ENCODE measurements around the gene CHST8. TPM values are rescaled to one million over a fixed set of nuclear protein-coding genes. Genes with fewer than 3 reads are reported as not detected.

The CHST8 gene
- total RNA-seq, 1 donor from 2014 or later = not detected

DNA sequence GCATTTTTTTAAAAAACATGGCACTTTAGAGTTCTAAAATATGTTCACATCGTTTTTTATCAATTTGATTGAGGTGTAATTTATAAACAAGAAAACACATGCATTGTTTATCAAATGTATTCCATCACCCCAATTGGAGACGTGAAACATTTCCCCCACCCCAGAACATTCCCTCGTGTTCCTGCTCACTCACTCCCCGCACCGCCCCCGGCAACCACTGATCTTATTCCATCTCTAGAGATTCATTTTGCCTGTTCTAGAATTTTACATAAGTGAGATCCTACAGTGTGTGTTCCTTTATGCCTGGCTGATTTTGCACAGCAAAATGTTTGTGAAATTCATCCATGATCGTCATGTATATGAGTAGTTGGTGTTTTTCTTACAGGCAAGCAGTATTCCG lies 124.4 kb downstream of the CHST8 start:
- no peak for DNase-seq (ENCODE audit: low spot score)
- H3K27ac Mint-ChIP-seq = no peak overlapping the region
- no peaks in the 10 kb centered on the region for H3K27me3 Mint-ChIP-seq (ENCODE audit: insufficient read depth)
- H3K4me1 Mint-ChIP-seq (ENCODE audit: low read depth) = no peaks in the 10 kb centered on the region
- H3K9me3 Mint-ChIP-seq = no peaks in the 10 kb centered on the region
- H3K36me3 Mint-ChIP-seq (ENCODE audit: low read depth) = no peaks in the 10 kb centered on the region
- intact Hi-C loops (cut with micrococcal nuclease) = no loop called here
- no peak overlapping the region for H3K4me3 Mint-ChIP-seq

DNA sequence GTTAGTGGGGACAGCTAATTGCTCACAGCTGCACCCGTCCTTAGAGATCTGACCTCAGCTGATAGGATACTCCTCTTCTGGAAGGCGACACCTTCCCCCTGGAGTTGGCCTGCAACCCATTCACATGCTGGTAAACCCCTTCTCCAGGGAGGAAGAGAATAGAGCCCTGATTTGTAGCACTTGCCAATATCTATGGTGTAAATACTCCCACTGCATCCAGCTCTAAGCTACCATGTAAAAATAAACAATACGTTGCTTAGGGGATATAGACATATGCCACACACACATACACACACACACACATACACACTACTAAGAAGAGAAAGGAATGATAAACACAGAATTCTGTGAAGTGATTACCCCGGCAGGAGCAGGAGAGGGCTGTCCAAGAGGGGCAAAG lies 125.5 kb downstream of the CHST8 start:
- Mint-ChIP-seq H3K27ac (no peak overlapping the region), H3K36me3 (ENCODE audit: low read depth) (no peaks in the 10 kb centered on the region), H3K9me3 (no peaks in the 10 kb centered on the region), H3K27me3 (ENCODE audit: insufficient read depth) (no peaks in the 10 kb centered on the region), H3K4me1 (ENCODE audit: low read depth) (no peaks in the 10 kb centered on the region), H3K4me3 (no peak overlapping the region)
- no peak for DNase-seq (ENCODE audit: low spot score)
- intact Hi-C loops (cut with micrococcal nuclease) = no loop called here

DNA sequence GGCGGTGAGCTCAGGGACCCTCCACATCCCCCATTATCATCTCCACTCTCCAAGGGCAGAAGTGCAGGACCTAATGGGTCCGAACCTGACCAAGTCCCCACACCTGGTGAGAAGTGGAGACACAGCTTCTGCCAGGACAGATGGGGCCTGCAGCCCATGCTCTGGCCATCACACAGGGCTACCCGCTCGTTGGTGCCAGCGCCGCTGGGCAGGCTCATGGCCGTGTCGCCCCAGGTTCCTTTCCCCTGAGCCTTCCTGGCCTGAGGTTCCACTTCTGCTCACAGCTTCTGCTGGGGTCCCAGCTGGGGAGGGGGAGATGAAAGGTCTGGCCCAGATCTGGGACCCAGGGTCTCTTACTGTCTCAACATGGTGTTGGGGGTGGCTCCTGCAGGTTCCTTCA lies 126.5 kb downstream of the CHST8 start:
- Mint-ChIP-seq H3K27ac (no peak overlapping the region), H3K36me3 (ENCODE audit: low read depth) (no peaks in the 10 kb centered on the region), H3K27me3 (ENCODE audit: insufficient read depth) (no peaks in the 10 kb centered on the region), H3K4me1 (ENCODE audit: low read depth) (no peaks in the 10 kb centered on the region), H3K4me3 (no peak overlapping the region), H3K9me3 (no peaks in the 10 kb centered on the region)
- no peak for DNase-seq (ENCODE audit: low spot score)
- intact Hi-C loops (cut with micrococcal nuclease) = no loop called here

DNA sequence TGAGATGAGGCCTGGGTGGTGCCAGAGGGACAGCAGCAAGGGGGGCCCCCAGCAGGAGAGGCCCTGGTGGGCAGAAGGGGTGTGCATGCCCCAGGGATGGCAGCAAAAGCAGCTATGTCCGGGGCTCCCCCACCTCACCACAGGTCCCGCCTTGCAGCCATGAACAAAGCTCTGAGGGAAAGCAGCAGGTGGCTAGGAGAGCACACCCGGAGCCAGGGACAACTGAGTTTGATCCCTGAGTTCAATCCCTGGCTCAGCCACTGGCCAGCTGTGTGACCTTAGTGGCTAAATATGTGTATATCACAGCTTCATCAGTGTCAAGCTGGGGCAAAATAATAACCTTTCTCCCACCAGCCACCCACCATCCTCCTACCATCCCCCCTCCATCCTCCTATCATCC lies 127.3 kb downstream of the CHST8 start:
- Mint-ChIP-seq H3K4me3 (no peak overlapping the region), H3K36me3 (ENCODE audit: low read depth) (no peaks in the 10 kb centered on the region), H3K4me1 (ENCODE audit: low read depth) (no peaks in the 10 kb centered on the region), H3K9me3 (no peaks in the 10 kb centered on the region), H3K27me3 (ENCODE audit: insufficient read depth) (no peaks in the 10 kb centered on the region), H3K27ac (no peak overlapping the region)
- intact Hi-C loops (cut with micrococcal nuclease) = no loop called here
- no peak for DNase-seq (ENCODE audit: low spot score)

DNA sequence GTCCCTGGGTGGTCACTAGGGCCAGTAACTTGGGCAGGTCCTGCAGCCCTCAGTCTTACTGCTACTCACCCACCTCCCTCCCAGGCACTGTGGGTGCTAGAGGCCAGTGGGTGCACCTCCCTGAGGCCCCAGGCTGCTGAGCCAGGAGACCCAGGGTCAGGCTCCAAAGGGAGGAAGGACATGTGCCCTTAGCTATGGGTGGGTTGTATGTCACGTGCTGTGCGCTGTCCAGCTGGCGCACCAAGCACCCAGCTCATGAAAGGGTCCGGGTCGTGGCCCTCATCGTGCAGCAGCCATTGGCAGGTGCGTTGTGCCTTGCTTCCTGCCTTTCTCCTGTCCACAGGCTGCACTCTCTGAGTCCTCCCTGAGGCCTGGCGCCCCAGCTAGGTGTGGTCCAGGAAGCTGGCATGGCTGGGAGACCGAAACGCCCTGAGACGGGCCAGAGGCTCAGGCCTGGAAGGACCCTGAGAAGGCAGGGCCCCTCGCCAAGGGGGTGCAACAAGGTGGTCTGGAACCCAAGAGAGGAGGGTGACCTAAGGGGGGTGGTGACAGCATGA lies 127.9 kb downstream of the CHST8 start:
- Mint-ChIP-seq H3K27ac (no peak overlapping the region), H3K4me3 (no peak overlapping the region), H3K27me3 (ENCODE audit: insufficient read depth) (no peaks in the 10 kb centered on the region), H3K9me3 (no peaks in the 10 kb centered on the region), H3K36me3 (ENCODE audit: low read depth) (no peaks in the 10 kb centered on the region), H3K4me1 (ENCODE audit: low read depth) (no peaks in the 10 kb centered on the region)
- intact Hi-C loops (cut with micrococcal nuclease) = no loop called here
- DNase-seq (ENCODE audit: low spot score) = no peak

DNA sequence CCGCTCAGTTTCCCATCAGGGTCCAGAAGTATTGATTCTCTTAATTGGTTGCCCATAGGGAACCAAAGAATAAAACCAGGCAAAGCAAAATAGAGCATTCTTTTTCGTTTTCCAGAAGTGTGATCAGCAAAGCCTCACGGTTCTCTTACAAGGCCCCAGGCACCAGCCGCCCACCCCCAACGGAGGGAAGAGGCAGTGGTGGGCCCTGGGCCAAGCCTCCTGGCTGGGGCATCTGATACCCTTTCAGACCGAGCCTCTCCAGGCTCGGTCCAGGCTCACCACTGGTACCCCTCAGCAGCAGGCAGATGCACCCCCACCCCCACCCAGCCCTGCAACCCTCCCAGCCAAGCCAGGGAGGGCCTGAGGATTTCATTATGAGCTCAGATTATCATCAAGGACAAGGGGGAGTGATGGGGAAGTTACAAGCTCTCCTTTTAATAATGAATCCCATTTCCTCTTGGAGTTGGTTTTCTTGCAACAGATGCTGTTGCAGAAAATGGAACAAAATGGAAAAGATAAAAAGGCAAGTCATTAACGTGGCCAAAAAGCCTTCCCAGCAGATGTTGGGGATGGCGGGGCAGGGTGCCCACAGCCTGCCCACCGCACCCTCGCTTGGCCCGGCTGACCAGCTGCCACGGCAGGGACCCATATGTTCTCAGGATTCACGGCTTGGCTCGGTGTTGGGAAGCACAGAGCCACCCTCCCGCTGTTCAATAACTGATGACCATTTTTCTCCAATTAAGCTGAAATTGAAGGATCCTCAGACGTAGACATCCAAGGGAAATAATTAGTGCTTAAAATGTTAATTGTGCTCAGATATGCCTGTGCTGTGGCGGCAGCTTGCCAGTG lies 129.1 kb downstream of the CHST8 start:
- no peaks in the 10 kb centered on the region for H3K4me1 Mint-ChIP-seq (ENCODE audit: low read depth)
- H3K27ac Mint-ChIP-seq = no peak overlapping the region
- no peak overlapping the region for H3K4me3 Mint-ChIP-seq
- H3K27me3 Mint-ChIP-seq (ENCODE audit: insufficient read depth) = no peaks in the 10 kb centered on the region
- intact Hi-C loops (cut with micrococcal nuclease) = no loop called here
- H3K9me3 Mint-ChIP-seq = no peaks in the 10 kb centered on the region
- H3K36me3 Mint-ChIP-seq (ENCODE audit: low read depth) = no peaks in the 10 kb centered on the region
- no peak for DNase-seq (ENCODE audit: low spot score)

DNA sequence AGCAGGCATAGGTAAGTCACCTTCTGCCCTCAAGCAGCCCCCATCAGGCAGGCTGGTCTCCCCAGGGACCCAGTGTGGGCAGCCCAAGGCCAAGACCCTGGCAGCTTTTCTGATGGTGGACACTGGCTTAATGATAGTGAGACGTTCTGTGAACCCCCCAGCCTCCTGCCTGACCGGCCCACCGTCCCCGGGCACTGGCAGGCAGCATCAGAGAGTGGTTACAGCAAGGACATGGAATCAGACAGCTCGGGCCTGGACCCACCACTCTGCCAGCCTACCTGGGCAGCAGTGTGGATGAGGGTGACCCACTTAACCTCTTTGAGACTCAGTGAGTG lies 129.7 kb downstream of the CHST8 start:
- Mint-ChIP-seq H3K4me1 (ENCODE audit: low read depth) (no peaks in the 10 kb centered on the region), H3K27me3 (ENCODE audit: insufficient read depth) (no peaks in the 10 kb centered on the region), H3K9me3 (no peaks in the 10 kb centered on the region), H3K36me3 (ENCODE audit: low read depth) (no peaks in the 10 kb centered on the region), H3K4me3 (no peak overlapping the region), H3K27ac (no peak overlapping the region)
- intact Hi-C loops (cut with micrococcal nuclease) = no loop called here
- no peak for DNase-seq (ENCODE audit: low spot score)

DNA sequence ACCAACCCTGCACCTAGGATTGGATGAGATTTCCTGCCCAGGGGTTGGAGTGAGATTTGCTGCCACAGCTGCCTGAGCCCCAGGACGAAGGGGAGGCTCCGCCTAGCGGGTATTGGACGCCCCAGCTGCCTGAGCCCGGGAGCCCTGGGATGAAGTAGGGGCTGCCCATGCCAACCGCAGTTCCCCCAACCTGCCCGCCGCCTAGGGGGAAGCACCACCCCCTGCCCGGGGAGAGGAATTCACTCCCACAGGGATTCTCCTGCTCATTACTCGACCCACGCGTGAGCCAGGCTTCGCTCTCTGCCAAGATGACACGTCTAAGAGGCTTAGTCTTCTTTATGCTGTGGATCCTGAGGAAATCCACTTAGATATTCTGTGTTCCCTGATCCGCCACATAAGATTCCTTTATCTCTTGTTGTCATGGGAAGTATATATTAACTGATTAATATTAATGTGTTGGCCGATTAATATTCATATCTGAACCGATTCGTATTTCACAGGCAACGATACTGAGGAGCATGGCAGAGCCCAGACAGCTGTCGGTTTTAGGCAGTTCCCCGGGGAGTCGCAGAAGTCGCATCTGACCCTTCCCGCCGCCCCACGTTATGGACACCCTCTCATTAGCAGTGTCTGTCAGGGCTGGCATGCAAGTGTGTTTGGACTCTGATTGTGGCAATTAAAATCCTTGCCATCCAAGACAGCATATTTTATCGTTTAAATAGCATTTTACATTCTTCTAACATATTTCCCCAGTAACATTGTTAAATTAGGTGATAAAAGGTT lies 130.5 kb downstream of the CHST8 start:
- H3K27me3 Mint-ChIP-seq (ENCODE audit: insufficient read depth) = no peaks in the 10 kb centered on the region
- no peaks in the 10 kb centered on the region for H3K9me3 Mint-ChIP-seq
- no peaks in the 10 kb centered on the region for H3K4me1 Mint-ChIP-seq (ENCODE audit: low read depth)
- no peak overlapping the region for H3K27ac Mint-ChIP-seq
- no peak for DNase-seq (ENCODE audit: low spot score)
- H3K4me3 Mint-ChIP-seq = no peak overlapping the region
- no peaks in the 10 kb centered on the region for H3K36me3 Mint-ChIP-seq (ENCODE audit: low read depth)
- intact Hi-C loops (cut with micrococcal nuclease) = no loop called here

DNA sequence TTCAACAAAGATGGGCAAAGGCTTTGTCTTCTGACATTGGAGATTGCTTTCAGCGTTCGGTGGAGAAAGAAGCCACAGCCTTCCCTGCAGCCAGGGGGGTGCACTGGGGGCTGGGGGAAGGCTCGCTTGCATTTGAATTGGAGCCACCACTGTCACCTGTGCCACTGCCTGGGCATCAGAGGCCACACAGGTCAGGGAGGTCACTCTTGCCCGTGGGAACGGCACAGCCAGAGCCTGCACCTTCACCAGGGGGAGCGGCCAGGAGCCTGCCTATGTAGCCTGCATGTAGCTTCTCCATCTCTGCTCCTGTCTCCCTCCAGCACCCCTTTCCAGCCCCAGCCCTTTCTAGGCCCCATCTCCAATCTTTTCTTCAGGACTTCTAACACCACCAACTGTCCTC lies 131.2 kb downstream of the CHST8 start:
- intact Hi-C loops (cut with micrococcal nuclease) = no loop called here
- Mint-ChIP-seq H3K4me3 (no peak overlapping the region), H3K4me1 (ENCODE audit: low read depth) (no peaks in the 10 kb centered on the region), H3K27ac (no peak overlapping the region), H3K36me3 (ENCODE audit: low read depth) (no peaks in the 10 kb centered on the region), H3K9me3 (no peaks in the 10 kb centered on the region), H3K27me3 (ENCODE audit: insufficient read depth) (no peaks in the 10 kb centered on the region)
- DNase-seq (ENCODE audit: low spot score) = no peak

DNA sequence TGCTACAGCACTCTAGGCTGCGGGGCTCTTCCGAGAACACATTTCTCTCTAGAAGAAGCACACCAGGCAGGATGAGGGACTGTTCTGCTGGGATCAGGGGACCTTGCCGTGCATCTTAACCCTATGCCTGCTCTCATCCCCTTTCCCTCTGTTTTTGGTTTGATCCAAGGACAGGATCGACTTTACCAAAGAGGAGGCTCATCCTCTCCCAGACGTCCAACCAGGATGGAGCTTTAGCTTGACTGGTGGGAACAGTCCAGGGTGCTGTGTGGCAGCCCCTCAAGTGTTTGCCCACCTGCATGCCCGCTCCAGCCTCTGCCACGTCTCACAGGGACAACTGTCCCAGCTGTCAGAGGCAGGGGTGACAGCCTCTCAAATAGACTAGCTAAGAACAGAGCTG lies 132.6 kb downstream of the CHST8 start:
- Mint-ChIP-seq H3K4me3 (no peak overlapping the region), H3K9me3 (no peaks in the 10 kb centered on the region), H3K27ac (no peak overlapping the region), H3K4me1 (ENCODE audit: low read depth) (no peaks in the 10 kb centered on the region), H3K36me3 (ENCODE audit: low read depth) (no peaks in the 10 kb centered on the region), H3K27me3 (ENCODE audit: insufficient read depth) (no peaks in the 10 kb centered on the region)
- DNase-seq (ENCODE audit: low spot score) = no peak
- intact Hi-C loops (cut with micrococcal nuclease) = no loop called here

DNA sequence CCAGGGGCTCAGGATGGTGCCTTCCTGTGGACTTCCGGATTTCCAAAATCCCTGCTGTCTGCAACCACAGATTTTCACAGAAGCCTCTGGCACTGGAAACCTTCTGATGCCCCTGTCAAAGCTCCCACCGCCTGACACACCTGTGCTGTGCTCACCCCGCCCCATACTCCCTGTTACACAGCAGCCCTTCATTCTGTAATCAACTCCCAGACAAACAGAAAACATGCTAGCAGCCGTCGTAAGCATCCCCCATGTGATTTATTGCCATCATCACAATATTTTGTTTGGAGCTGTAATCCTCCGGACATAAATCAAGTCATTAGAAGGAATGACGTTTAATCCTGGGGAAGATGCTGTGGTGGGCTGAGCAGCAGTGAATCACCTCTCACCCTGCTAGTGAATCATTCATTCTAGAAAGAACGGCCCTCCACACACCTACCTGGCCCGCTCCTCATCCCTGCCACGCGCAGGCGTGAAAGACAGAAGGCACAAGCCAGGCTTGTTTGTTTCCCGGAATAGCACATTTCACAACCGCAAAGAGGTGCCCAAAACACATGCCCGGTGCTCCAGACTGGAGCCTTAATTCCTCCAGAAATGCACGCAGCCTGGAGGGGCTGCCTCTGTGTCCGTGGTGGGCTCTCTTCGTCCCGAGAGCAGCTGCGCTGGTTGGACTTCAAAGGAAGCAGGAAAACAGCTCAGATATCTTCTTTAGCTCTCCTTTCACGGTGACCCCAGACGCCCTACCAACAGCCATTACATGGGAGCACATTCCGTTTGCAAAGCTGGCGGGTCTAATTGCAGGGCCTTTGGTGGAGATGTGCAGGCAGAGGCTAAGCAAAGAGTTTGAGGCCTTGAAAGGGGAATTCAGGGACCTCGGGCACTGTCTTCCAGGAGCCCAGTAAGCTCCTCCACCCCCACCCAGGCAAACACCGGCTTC lies 133.6 kb downstream of the CHST8 start:
- DNase-seq (ENCODE audit: low spot score) = no peak
- Mint-ChIP-seq H3K4me1 (ENCODE audit: low read depth) (no peaks in the 10 kb centered on the region), H3K27ac (no peak overlapping the region), H3K4me3 (no peak overlapping the region), H3K36me3 (ENCODE audit: low read depth) (no peaks in the 10 kb centered on the region), H3K27me3 (ENCODE audit: insufficient read depth) (no peaks in the 10 kb centered on the region), H3K9me3 (no peaks in the 10 kb centered on the region)
- intact Hi-C loops (cut with micrococcal nuclease) = no loop called here

DNA sequence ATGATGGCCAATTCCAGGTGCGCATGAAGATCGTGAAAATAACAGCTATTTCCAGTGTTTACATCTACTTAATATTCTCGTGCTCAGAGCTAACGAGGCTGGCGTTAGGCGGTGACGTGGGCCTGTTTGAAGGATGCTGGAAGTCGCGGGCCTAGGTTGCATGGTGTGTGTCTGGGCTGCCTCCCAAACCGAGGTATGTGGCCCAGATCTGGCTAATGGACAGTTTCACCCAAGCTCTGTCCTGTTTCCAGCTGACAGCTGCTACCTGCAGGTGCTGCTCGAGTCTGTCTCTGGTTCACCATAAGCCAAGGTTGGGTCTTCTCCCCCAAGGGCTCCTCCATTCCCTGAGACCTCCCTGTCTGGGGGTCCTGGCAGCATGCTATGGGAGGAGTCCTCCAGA lies 134.4 kb downstream of the CHST8 start:
- Mint-ChIP-seq H3K36me3 (ENCODE audit: low read depth) (no peaks in the 10 kb centered on the region), H3K4me3 (no peak overlapping the region), H3K27ac (no peak overlapping the region), H3K27me3 (ENCODE audit: insufficient read depth) (no peaks in the 10 kb centered on the region), H3K9me3 (no peaks in the 10 kb centered on the region), H3K4me1 (ENCODE audit: low read depth) (no peaks in the 10 kb centered on the region)
- DNase-seq (ENCODE audit: low spot score) = no peak
- intact Hi-C loops (cut with micrococcal nuclease) = no loop called here
